GM12878 (cell line): ENCODE measurements around the gene MTHFS. TPM values are rescaled to one million over a fixed set of nuclear protein-coding genes. Genes with fewer than 3 reads are reported as not detected.

Experiments used
- ATAC-seq: fragments of 200-7000 bp; cut with Tn5 transposase; 3 replicates; pipeline ENCODE4 v1.9.1; 2020; ENCODE audit warnings: mild to moderate bottlenecking, moderate library complexity
- BruUV-seq: library from RNA; stranded (reverse); fragments of 400-500 nt; replicated peaks from 2 replicates; lab custom pipeline; 2021; lab: Mats Ljungman, UMichigan
- CTCF ChIA-PET: fragments of 300-600 bp; sonication (Branson Sonifier 250); formaldehyde crosslinking; extraction: SDS; loops from one replicate; lab custom pipeline; 2021; ENCODE audit warnings: inconsistent platforms; lab: Yijun Ruan, JAX
- POLR2A ChIA-PET: fragments of 350-600 bp; formaldehyde crosslinking; extraction: SDS; loops from one replicate; lab custom pipeline; 2021; ENCODE audit warnings: inconsistent platforms; lab: Charles Lee
- RAD21 ChIA-PET: fragments of 300-600 bp; sonication (Branson Sonifier 250); formaldehyde crosslinking; loops from one replicate; lab custom pipeline; 2023; ENCODE audit warnings: antibody characterized with exemption; ENCODE audit not compliant: unreplicated experiment; lab: Charles Lee
- SMC1A ChIA-PET: fragments of 300-600 bp; sonication (Branson Sonifier 250); formaldehyde crosslinking; loops from one replicate; lab custom pipeline; 2023; ENCODE audit not compliant: unreplicated experiment, uncharacterized antibody; lab: Charles Lee
- DNase-seq: peaks from one replicate; pipeline ENCODE4 v3.0.0-alpha.2; 2011; ENCODE audit warnings: low read depth, low spot score
- FAIRE-seq: peaks from 3 replicates; lab custom pipeline; 2011; peaks lifted over from hg19 to GRCh38; lab: Jason Lieb, UNC
- H2AFZ ChIP-seq: 2 replicates; pipeline ENCODE4 v1.6.0; 2011; ENCODE audit warnings: low read depth, low read length, control low read depth; ENCODE audit not compliant: control insufficient read depth
- H3K27ac ChIP-seq: 2 replicates; pipeline ENCODE4 v1.5.1; 2011; ENCODE audit warnings: control low read depth; ENCODE audit not compliant: control insufficient read depth, insufficient read depth
- H3K27me3 ChIP-seq, 2 experiments: replicated peaks in 1 of 2; 2 replicates each; pipeline versions ENCODE4 v1.6.0 to v1.6.1; 2011; ENCODE audit warnings: low read length in 1 of 2; ENCODE audit not compliant: control insufficient read depth in 2 of 2, insufficient read depth in 2 of 2
- H3K36me3 ChIP-seq, 2 experiments: 2 replicates each; pipeline ENCODE4 v1.5.1; 2011; ENCODE audit warnings: low read length in 1 of 2; ENCODE audit not compliant: control insufficient read depth in 2 of 2, insufficient read depth in 2 of 2
- H3K4me1 ChIP-seq: 2 replicates; pipeline ENCODE4 v1.6.1; 2011; ENCODE audit warnings: mild to moderate bottlenecking, low read length, moderate library complexity, mixed read lengths; ENCODE audit not compliant: control insufficient read depth, insufficient read depth
- H3K4me2 ChIP-seq: 2 replicates; pipeline ENCODE4 v1.6.0; 2011; ENCODE audit warnings: control low read depth; ENCODE audit not compliant: control insufficient read depth, insufficient read depth
- H3K4me3 ChIP-seq: fragments of 200-600 bp; sonication (generic); 2 replicates; pipeline ENCODE4 v1.5.1; 2016
- H3K79me2 ChIP-seq: 2 replicates; pipeline ENCODE4 v1.6.0; 2011; ENCODE audit warnings: low read length; ENCODE audit not compliant: control insufficient read depth, insufficient read depth
- H3K9ac ChIP-seq: 2 replicates; pipeline ENCODE4 v1.8.0; 2011; ENCODE audit warnings: low read length, control low read depth, mixed read lengths; ENCODE audit not compliant: control insufficient read depth, insufficient read depth
- H3K9me3 ChIP-seq: replicated peaks from 3 replicates; pipeline ENCODE4 v1.5.1; 2011; ENCODE audit warnings: mild to moderate bottlenecking, low read length; ENCODE audit not compliant: control insufficient read depth, insufficient read depth
- H4K20me1 ChIP-seq: 2 replicates; pipeline ENCODE4 v1.6.0; 2011; ENCODE audit not compliant: control insufficient read depth, insufficient read depth
- E2F4 ChIP-seq: IDR thresholded peaks from 2 replicates; pipeline ENCODE4 v1.6.1; 2012; ENCODE audit warnings: low read depth, low read length, improper control_type of control experiment
- NR2C1 ChIP-seq: fragments of 450-650 bp; IDR thresholded peaks from 2 replicates; pipeline ENCODE4 v1.6.1; 2017; ENCODE audit warnings: antibody characterized with exemption, mild to moderate bottlenecking, moderate library complexity
- RB1 ChIP-seq: fragments of 450-650 bp; formaldehyde crosslinking; IDR thresholded peaks from 2 replicates; pipeline ENCODE4 v1.6.1; 2017; ENCODE audit warnings: mild to moderate bottlenecking, borderline replicate concordance
- REST ChIP-seq: IDR thresholded peaks from 2 replicates; pipeline ENCODE4 v1.6.1; 2012; ENCODE audit warnings: mild to moderate bottlenecking, low read depth, low read length
- SP1 ChIP-seq: IDR thresholded peaks from one replicate; pipeline ENCODE4 v1.6.1; 2011; ENCODE audit warnings: low read depth, low read length
- TCF12 ChIP-seq: IDR thresholded peaks from 2 replicates; pipeline ENCODE4 v1.6.1; 2011; ENCODE audit warnings: low read depth, mild to moderate bottlenecking, low read length
- WGBS: methylation state at CpG from one replicate; pipeline ENCODE4 v1.1.6; 2016; ENCODE audit warnings: low lambda C conversion rate; ENCODE audit not compliant: insufficient replicate concordance, insufficient coverage; ENCODE audit errors: missing lambda C conversion rate; 5-methylcytosine and 5-hydroxymethylcytosine counted together
- in situ Hi-C: fragments of 300-500 bp; cut with MboI; formaldehyde crosslinking; loops from 9 replicates; pipeline ENCODE4 v1.14.3; 2018; ENCODE audit warnings: mixed read lengths
- intact Hi-C: fragments of 100-400 bp; cut with micrococcal nuclease; formaldehyde crosslinking; loops from one replicate; pipeline ENCODE4 v1.14.2; 2022; ENCODE audit not compliant: unreplicated experiment
- polyA plus RNA-seq, 11 experiments: library from polyadenylated mRNA; depleted of rRNA in 4 of 11; unstranded in 6 of 11; stranded (reverse) in 5 of 11; fragments of >200 nt; fragmentation: Nextera tagmentation in 4 of 11; fragmentation: Illumina TruSeq in 1 of 11; extraction: Ambion mirVana in 4 of 11; extraction: Trizol in 1 of 11; gene quantifications; 1 replicate in 1 of 11; 2 replicates in 10 of 11; pipeline versions ENCODE4 v1.2.1 to v1.2.3, GENCODE V29; 2011 to 2016; ENCODE audit warnings: inconsistent platforms in 2 of 11, missing spikeins in 2 of 11, low read depth in 1 of 11
- total RNA-seq, 4 experiments: library from RNA; depleted of rRNA in 3 of 4; stranded (reverse); fragments of >200 nt in 3 of 4; fragmentation: Illumina TruSeq in 1 of 4; extraction: Trizol in 1 of 4; gene quantifications; 2 replicates each; pipeline versions ENCODE4 v1.2.1 to v1.2.3, GENCODE V29; 2013 to 2021
- TF ChIP-seq, protein P1 (sequence below): fragments of 450-650 bp; IDR thresholded peaks from 2 replicates; pipeline ENCODE4 v1.6.1; 2016; ENCODE audit warnings: mild to moderate bottlenecking

MTHFS gene
- total and polyA plus RNA-seq, 10 of the 15 experiments (the other 5 are each of a cell fraction or from before 2014, with no cell fraction given), result 14.0 to 81.9 (median 31.8) TPM

GRCh38 chr15:79816571-79816970, 80.2 kb downstream of the MTHFS start:
- intact Hi-C loops, result no loop called here
- BruUV-seq, result no TSS peak
- H4K20me1 ChIP-seq, result no peaks in the 10 kb centered on the region
- no peaks in the 10 kb centered on the region for H3K4me1 ChIP-seq
- no peak overlapping the region for H3K9ac ChIP-seq
- DNase-seq, result no peak
- no peak for TF ChIP-seq TCF12
- no peak for TF ChIP-seq SP1
- TF ChIP-seq REST, result no peak
- TF ChIP-seq, protein P1, sequence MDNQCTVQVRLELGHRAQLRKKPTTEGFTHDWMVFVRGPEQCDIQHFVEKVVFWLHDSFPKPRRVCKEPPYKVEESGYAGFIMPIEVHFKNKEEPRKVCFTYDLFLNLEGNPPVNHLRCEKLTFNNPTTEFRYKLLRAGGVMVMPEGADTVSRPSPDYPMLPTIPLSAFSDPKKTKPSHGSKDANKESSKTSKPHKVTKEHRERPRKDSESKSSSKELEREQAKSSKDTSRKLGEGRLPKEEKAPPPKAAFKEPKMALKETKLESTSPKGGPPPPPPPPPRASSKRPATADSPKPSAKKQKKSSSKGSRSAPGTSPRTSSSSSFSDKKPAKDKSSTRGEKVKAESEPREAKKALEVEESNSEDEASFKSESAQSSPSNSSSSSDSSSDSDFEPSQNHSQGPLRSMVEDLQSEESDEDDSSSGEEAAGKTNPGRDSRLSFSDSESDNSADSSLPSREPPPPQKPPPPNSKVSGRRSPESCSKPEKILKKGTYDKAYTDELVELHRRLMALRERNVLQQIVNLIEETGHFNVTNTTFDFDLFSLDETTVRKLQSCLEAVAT, result no peak
- TF ChIP-seq NR2C1, result no peak
- no peak for TF ChIP-seq E2F4
- no peak for TF ChIP-seq RB1
- TF ChIP-seq, all 136 proteins: peak for 0
- POLR2A ChIA-PET, result no interaction called here
- FAIRE-seq (no peak), ATAC-seq (no peak)
- CTCF ChIA-PET, result no interaction called here
- 41% methylated on average over 6 of the region's 6 CpGs for WGBS
- Histone ChIP-seq H3K4me3 (no peak overlapping the region), H3K79me2 (no peaks in the 10 kb centered on the region), H3K4me2 (no peak overlapping the region), H3K9me3 (no peaks in the 10 kb centered on the region), H3K27me3 (no peaks in the 10 kb centered on the region; a peak in 1 of 4 replicates), H3K36me3 (no peaks in the 10 kb centered on the region), H3K27ac (no peak overlapping the region), H2AFZ (no peak overlapping the region)
- in situ Hi-C loops, result no loop called here
- RAD21 ChIA-PET, result no interaction called here
- SMC1A ChIA-PET, result no interaction called here
